Lower leg skin (tissue), 3 donors: ENCODE results near the gene GOLGA6L24.
"Not testable (repeated sequence)": the region's sequence is repeated elsewhere in the genome, so short reads cannot be mapped to it uniquely, and the experiment has no call there.

Experiments
- POLR2A ChIP-seq, 2 donors: fragments of 450-650 bp; IDR thresholded peaks; one replicate each; pipeline ENCODE4 v1.6.1; 2016 to 2017; ENCODE audit warnings: antibody characterized with exemption in 2 of 2, mild to moderate bottlenecking in 1 of 2, moderate library complexity in 1 of 2
- TF ChIP-seq, protein P1 (sequence below), 3 donors: fragments of 450-650 bp; IDR thresholded peaks; one replicate each; pipeline ENCODE4 v1.5.1; 2016; ENCODE audit warnings: antibody characterized with exemption in 3 of 3, mild to moderate bottlenecking in 3 of 3, moderate library complexity in 2 of 3

DNA sequence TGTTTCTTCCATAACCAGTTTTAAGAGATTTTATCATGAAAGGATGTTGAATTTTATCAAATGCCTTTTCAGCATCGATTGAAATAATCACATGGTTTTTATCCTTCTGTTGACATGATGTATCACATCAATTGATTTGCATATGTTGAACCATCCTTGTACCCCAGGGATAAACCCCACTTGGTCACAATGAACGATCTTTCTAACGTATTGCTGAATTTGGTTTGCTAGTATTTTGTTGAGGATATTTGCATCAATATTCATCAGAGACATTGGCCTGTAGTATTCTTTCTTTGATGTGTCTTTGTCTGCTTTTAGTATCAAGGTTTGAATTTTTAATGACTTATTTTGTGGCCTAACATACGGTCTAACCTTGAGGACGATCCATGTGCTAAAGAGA is 49.2 kb downstream of the GOLGA6L24 start:
- TF ChIP-seq, protein P1, sequence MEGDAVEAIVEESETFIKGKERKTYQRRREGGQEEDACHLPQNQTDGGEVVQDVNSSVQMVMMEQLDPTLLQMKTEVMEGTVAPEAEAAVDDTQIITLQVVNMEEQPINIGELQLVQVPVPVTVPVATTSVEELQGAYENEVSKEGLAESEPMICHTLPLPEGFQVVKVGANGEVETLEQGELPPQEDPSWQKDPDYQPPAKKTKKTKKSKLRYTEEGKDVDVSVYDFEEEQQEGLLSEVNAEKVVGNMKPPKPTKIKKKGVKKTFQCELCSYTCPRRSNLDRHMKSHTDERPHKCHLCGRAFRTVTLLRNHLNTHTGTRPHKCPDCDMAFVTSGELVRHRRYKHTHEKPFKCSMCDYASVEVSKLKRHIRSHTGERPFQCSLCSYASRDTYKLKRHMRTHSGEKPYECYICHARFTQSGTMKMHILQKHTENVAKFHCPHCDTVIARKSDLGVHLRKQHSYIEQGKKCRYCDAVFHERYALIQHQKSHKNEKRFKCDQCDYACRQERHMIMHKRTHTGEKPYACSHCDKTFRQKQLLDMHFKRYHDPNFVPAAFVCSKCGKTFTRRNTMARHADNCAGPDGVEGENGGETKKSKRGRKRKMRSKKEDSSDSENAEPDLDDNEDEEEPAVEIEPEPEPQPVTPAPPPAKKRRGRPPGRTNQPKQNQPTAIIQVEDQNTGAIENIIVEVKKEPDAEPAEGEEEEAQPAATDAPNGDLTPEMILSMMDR (IDR thresholded peaks at IDR 0.05): not testable (repeated sequence)
- TF ChIP-seq POLR2A (IDR thresholded peaks at IDR 0.05): not testable (repeated sequence)
